Right atrium auricular region (tissue), 2 donors: ENCODE results near the gene CDKAL1. TPM values are rescaled to one million over a fixed set of nuclear protein-coding genes. Genes with fewer than 3 reads are reported as not detected.
A peak's percentile ranks its signal among the peaks of the same experiment; 100 is the strongest.

Experiments
- DNase-seq: peaks from one replicate; pipeline ENCODE4 v3.0.0-alpha.2; 2019; ENCODE audit warnings: low spot score
- H3K27ac ChIP-seq, 2 donors: fragments of 200-600 bp; sonication (generic); 1 replicate in 1 of 2; 2 replicates in 1 of 2; pipeline ENCODE4 v1.5.1; 2016 to 2019
- H3K27me3 ChIP-seq, 2 donors: fragments of 200-600 bp; sonication (generic); one replicate each; pipeline versions ENCODE4 v1.5.1 to v1.6.0; 2017 to 2019
- H3K36me3 ChIP-seq: fragments of 200-600 bp; sonication (generic); one replicate; pipeline ENCODE4 v1.5.1; 2016
- H3K4me1 ChIP-seq, 2 donors: fragments of 200-600 bp; sonication (generic); one replicate each; pipeline versions ENCODE4 v1.5.1 to v1.6.0; 2017 to 2019
- H3K4me3 ChIP-seq, 2 donors: fragments of 200-600 bp; sonication (generic); 1 replicate in 1 of 2; 2 replicates in 1 of 2; pipeline ENCODE4 v1.5.1; 2017 to 2019; ENCODE audit warnings: mild to moderate bottlenecking in 1 of 2, moderate library complexity in 1 of 2
- H3K9me3 ChIP-seq, 2 donors: fragments of 200-600 bp; sonication (generic); one replicate each; pipeline ENCODE4 v1.5.1; 2019
- CTCF ChIP-seq, 2 donors: fragments of 200-600 bp; sonication (generic); IDR thresholded peaks; one replicate each; pipeline ENCODE4 v1.5.1; 2019; ENCODE audit warnings: antibody characterized with exemption in 2 of 2
- total RNA-seq, 2 donors: library from RNA; depleted of rRNA; stranded (reverse); fragments of >200 nt; gene quantifications; one replicate each; pipeline ENCODE4 v1.1.0, GENCODE V29; 2016

Gene CDKAL1
- total RNA-seq, 2 donors from 2014 or later: 8.8 to 10.5 TPM

DNA sequence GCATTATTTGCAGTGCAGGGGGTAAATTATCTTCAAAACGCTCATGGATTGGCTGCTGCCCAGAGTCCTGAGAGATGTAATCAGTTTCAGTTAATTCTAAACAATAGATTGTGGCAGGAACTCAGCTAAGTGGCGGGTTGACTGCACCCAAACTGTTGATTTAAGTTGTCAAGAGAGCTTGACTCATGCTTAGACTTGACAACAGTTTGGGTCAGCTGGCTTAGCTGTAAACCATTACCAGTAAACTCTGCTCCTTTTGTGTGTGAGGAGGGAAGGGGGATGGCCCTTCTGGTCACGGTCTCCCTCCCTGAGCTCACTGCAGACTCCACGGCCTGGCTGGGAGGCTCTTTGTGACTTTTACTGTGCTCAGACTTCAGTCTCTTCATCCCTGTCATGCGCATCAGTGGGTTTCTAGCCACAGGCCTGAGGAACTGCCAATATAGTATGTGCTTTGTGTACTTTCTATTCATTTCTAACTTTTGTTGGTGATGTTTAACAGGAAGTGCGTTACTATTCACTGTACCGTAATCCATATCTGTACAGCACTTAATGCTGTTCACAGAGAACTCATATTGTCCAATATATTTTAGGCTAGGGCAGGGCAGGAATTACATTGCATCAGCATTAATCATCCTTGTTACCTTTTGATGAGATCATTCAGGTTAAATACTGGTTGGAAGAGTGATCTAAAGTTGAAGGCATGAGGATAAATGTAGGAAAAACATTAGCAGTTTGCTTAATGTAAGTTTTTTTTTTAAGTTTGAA lies 488.3 kb downstream of the CDKAL1 start:
- no peak for TF ChIP-seq CTCF (IDR thresholded peaks at IDR 0.05)
- Histone ChIP-seq H3K27me3 (no peaks in the 10 kb centered on the region), H3K9me3 (no peaks in the 10 kb centered on the region), H3K36me3 (no peaks in the 10 kb centered on the region), H3K27ac (peak overlapping the region in 1 of 2 donors; percentile 40), H3K4me3 (no peak overlapping the region), H3K4me1 (peaks cover 0 to 13% of the 10 kb centered on the region in 2 donors)
- DNase-seq: no peak

- H3K9me3 ChIP-seq: no peaks in the 10 kb centered on the region
- no peak for DNase-seq
- H3K27me3 ChIP-seq: no peaks in the 10 kb centered on the region
- H3K4me3 ChIP-seq: no peak overlapping the region
- no peak overlapping the region for H3K27ac ChIP-seq
- no peak for TF ChIP-seq CTCF (IDR thresholded peaks at IDR 0.05)
- H3K4me1 ChIP-seq: peaks cover 0 to 13% of the 10 kb centered on the region in 2 donors
- no peaks in the 10 kb centered on the region for H3K36me3 ChIP-seq
Measured at GRCh38 chr6:21023210-21023609, 489.0 kb downstream of the CDKAL1 start.

GRCh38 chr6:21024616-21025015 lies 490.4 kb downstream of the CDKAL1 start:
- Histone ChIP-seq H3K36me3 (no peaks in the 10 kb centered on the region), H3K4me1 (peaks cover 0 to 13% of the 10 kb centered on the region in 2 donors), H3K27me3 (no peaks in the 10 kb centered on the region), H3K9me3 (no peaks in the 10 kb centered on the region), H3K4me3 (no peak overlapping the region), H3K27ac (no peak overlapping the region)
- TF ChIP-seq CTCF (IDR thresholded peaks at IDR 0.05): no peak
- DNase-seq: no peak

DNA sequence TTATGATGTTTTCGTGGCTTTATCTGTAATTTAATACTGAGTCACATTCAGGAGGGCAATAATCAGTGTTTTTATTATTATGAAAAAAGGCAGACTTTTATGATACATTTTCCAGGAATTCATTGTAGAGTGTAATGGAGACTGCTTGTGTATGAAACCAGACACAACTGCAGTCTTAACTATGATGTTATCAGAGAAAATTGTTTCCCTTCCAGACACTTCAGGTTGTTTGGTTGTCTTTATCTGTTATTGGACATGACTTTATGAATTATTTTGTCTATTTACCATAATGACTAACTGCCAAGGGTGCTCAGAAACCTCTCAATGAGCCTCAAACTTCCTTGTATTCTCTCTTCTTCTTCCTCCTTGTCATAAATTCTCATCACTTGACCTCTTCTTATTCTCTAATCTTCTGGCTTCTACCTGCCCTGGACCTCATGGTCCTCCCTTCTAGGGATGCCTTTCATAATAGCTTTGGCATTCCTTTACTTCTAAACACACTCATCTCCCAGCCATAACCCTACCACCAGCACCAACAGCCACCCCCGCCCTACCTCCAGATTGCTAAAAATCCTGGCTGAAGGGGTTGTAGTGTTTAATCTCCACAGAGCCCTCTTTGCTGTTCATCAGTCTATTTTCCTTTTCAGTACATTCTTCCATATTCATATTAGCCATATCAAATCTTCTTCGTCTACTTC lies 492.5 kb downstream of the CDKAL1 start:
- no peaks in the 10 kb centered on the region for H3K27me3 ChIP-seq
- TF ChIP-seq CTCF (IDR thresholded peaks at IDR 0.05): no peak
- no peaks in the 10 kb centered on the region for H3K9me3 ChIP-seq
- H3K4me1 ChIP-seq: peaks cover 0 to 13% of the 10 kb centered on the region in 2 donors
- no peak for DNase-seq
- no peak overlapping the region for H3K27ac ChIP-seq
- H3K36me3 ChIP-seq: no peaks in the 10 kb centered on the region
- H3K4me3 ChIP-seq: no peak overlapping the region

DNA sequence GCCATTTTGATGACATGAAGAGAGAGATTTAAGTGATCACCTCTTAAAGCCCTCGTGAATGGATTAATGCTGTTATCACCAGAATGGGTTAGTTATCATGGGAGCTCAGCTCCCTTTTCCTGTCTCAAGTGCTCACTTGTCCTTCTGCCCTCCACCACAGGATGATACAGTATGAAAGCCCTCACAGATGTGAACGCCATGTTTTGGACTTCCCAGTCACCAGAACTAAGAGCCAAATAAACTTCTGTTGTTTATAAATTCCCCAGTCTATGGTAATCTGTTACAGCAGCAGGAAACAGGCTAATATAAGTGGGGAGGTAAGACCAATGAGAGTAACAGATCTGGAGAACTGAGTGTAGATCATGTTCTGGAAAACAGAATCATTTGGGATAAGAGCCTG lies 493.2 kb downstream of the CDKAL1 start:
- no peak for DNase-seq
- Histone ChIP-seq H3K4me1 (peaks cover 0 to 13% of the 10 kb centered on the region in 2 donors), H3K4me3 (no peak overlapping the region), H3K9me3 (no peaks in the 10 kb centered on the region), H3K36me3 (no peaks in the 10 kb centered on the region), H3K27me3 (no peaks in the 10 kb centered on the region), H3K27ac (no peak overlapping the region)
- TF ChIP-seq CTCF (IDR thresholded peaks at IDR 0.05): no peak
